ENCODE results near the gene SRRM5.

DNA sequence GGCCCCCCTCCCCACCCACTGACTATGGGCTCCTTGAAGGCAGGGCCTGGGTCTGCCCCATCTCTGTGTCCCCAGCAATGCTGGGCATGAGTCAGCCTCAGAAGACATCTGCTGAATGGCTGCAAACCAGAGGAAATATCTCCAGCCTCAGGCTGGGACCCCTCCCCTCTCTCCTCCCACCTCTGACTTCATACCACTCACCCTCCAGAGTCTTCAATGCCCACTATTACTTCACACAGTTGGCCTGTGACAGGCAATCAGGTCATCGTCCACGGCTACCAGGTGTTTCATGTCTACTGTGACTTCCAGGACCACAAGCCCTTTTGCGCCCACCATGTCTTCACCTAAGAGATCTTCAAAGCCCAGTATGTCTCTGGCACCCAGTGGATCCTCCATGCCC, at the start of gene SRRM5:
- no peak for TF ChIP-seq EZH2 (IDR thresholded peaks at IDR 0.05; ENCODE audit: insufficient read depth, low read length)
- TF ChIP-seq, protein P1, sequence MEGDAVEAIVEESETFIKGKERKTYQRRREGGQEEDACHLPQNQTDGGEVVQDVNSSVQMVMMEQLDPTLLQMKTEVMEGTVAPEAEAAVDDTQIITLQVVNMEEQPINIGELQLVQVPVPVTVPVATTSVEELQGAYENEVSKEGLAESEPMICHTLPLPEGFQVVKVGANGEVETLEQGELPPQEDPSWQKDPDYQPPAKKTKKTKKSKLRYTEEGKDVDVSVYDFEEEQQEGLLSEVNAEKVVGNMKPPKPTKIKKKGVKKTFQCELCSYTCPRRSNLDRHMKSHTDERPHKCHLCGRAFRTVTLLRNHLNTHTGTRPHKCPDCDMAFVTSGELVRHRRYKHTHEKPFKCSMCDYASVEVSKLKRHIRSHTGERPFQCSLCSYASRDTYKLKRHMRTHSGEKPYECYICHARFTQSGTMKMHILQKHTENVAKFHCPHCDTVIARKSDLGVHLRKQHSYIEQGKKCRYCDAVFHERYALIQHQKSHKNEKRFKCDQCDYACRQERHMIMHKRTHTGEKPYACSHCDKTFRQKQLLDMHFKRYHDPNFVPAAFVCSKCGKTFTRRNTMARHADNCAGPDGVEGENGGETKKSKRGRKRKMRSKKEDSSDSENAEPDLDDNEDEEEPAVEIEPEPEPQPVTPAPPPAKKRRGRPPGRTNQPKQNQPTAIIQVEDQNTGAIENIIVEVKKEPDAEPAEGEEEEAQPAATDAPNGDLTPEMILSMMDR (IDR thresholded peaks at IDR 0.05; ENCODE audit: insufficient read depth, low read depth, low read length) = no peak
